Loucy (cell line): ENCODE measurements around the gene INPP4B.

ENCODE experiments used
- H2AFZ ChIP-seq: fragments of 200-600 bp; sonication (generic); 2 replicates; pipeline ENCODE4 v1.6.0; 2016; ENCODE audit warnings: antibody characterized with exemption, mild to moderate bottlenecking, low read length, moderate library complexity
- H3F3A ChIP-seq: fragments of 200-600 bp; 2 replicates; pipeline ENCODE4 v1.6.0; 2016; ENCODE audit warnings: antibody characterized with exemption, low read depth, mild to moderate bottlenecking
- H3K27me3 ChIP-seq: fragments of 200-600 bp; sonication (generic); 2 replicates; pipeline ENCODE4 v1.6.1; 2014; ENCODE audit warnings: low read length, mild to moderate bottlenecking; ENCODE audit not compliant: insufficient read depth, poor library complexity, severe bottlenecking
- H3K36me3 ChIP-seq: fragments of 200-600 bp; sonication (generic); 2 replicates; pipeline ENCODE4 v1.6.1; 2016; ENCODE audit warnings: low read length; ENCODE audit not compliant: insufficient read depth
- H3K4me1 ChIP-seq: fragments of 200-600 bp; sonication (generic); 2 replicates; pipeline ENCODE4 v1.5.1; 2014; ENCODE audit warnings: low read length, mild to moderate bottlenecking; ENCODE audit not compliant: insufficient read depth, poor library complexity, severe bottlenecking
- H3K4me2 ChIP-seq: fragments of 200-600 bp; sonication (generic); 2 replicates; pipeline ENCODE4 v1.6.0; 2014; ENCODE audit warnings: antibody characterized with exemption, low read length, low read depth, mild to moderate bottlenecking; ENCODE audit not compliant: poor library complexity, severe bottlenecking
- H3K4me3 ChIP-seq: fragments of 200-600 bp; sonication (generic); 2 replicates; pipeline ENCODE4 v1.5.1; 2014; ENCODE audit warnings: low read length, mild to moderate bottlenecking, mixed read lengths; ENCODE audit not compliant: poor library complexity, severe bottlenecking
- H3K79me2 ChIP-seq: fragments of 200-600 bp; sonication (generic); 2 replicates; pipeline ENCODE4 v1.6.1; 2014; ENCODE audit warnings: low read length; ENCODE audit not compliant: insufficient read depth
- H3K9ac ChIP-seq: fragments of 200-600 bp; sonication (generic); 2 replicates; pipeline ENCODE4 v1.6.0; 2014; ENCODE audit warnings: mild to moderate bottlenecking, low read depth, low read length, moderate library complexity; ENCODE audit not compliant: poor library complexity, severe bottlenecking
- H3K9me2 ChIP-seq: fragments of 200-600 bp; sonication (generic); replicated peaks from 2 replicates; pipeline ENCODE4 v1.6.1; 2016; ENCODE audit warnings: low read depth, low read length, mixed read lengths
- H3K9me3 ChIP-seq: fragments of 200-600 bp; sonication (generic); 2 replicates; pipeline ENCODE4 v1.6.1; 2014; ENCODE audit warnings: mild to moderate bottlenecking, antibody characterized with exemption, low read length, low read depth; ENCODE audit not compliant: insufficient read depth
- H4K20me1 ChIP-seq: fragments of 200-600 bp; sonication (generic); 2 replicates; pipeline ENCODE4 v1.6.0; 2014; ENCODE audit warnings: antibody characterized with exemption, low read length, mild to moderate bottlenecking; ENCODE audit not compliant: insufficient read depth, poor library complexity, severe bottlenecking
- CTCF ChIP-seq: fragments of 200-600 bp; sonication (generic); conservative IDR thresholded peaks from 2 replicates; pipeline ENCODE4 v1.5.1; 2014; ENCODE audit warnings: mild to moderate bottlenecking, antibody characterized with exemption, low read length
- EZH2phosphoT487 ChIP-seq: fragments of 200-600 bp; IDR thresholded peaks from 2 replicates; pipeline ENCODE4 v1.6.1; 2018; ENCODE audit warnings: antibody characterized with exemption, mild to moderate bottlenecking, moderate library complexity, borderline replicate concordance

INPP4B gene

GRCh38 chr4:142377342-142378091, 468.6 kb downstream of the INPP4B start:
- Histone ChIP-seq H2AFZ (no peak overlapping the region), H3K9me2 (no peaks in the 10 kb centered on the region), H3K27me3 (no peaks in the 10 kb centered on the region), H3K79me2 (peaks cover 74% of the 10 kb centered on the region), H4K20me1 (no peaks in the 10 kb centered on the region), H3K36me3 (no peaks in the 10 kb centered on the region), H3K9ac (no peak overlapping the region), H3F3A (no peaks in the 10 kb centered on the region), H3K9me3 (no peaks in the 10 kb centered on the region), H3K4me1 (peaks cover 30% of the 10 kb centered on the region), H3K4me3 (no peak overlapping the region), H3K4me2 (no peak overlapping the region)
- TF ChIP-seq CTCF: no peak
- no peak for TF ChIP-seq EZH2phosphoT487

GRCh38 chr4:142376204-142376603, 469.9 kb downstream of the INPP4B start:
- H3K4me3 ChIP-seq: no peak overlapping the region
- no peaks in the 10 kb centered on the region for H4K20me1 ChIP-seq
- H3F3A ChIP-seq: no peaks in the 10 kb centered on the region
- peaks cover 87% of the 10 kb centered on the region for H3K79me2 ChIP-seq
- no peaks in the 10 kb centered on the region for H3K9me3 ChIP-seq
- H3K4me2 ChIP-seq: no peak overlapping the region
- no peaks in the 10 kb centered on the region for H3K27me3 ChIP-seq
- H3K9me2 ChIP-seq: no peaks in the 10 kb centered on the region
- H3K36me3 ChIP-seq: no peaks in the 10 kb centered on the region
- TF ChIP-seq EZH2phosphoT487 (no peak), CTCF (no peak)
- no peak overlapping the region for H2AFZ ChIP-seq
- peaks cover 36% of the 10 kb centered on the region for H3K4me1 ChIP-seq
- H3K9ac ChIP-seq: no peak overlapping the region

- TF ChIP-seq EZH2phosphoT487: no peak
- no peak for TF ChIP-seq CTCF
- Histone ChIP-seq H3K36me3 (no peaks in the 10 kb centered on the region), H3K9ac (no peak overlapping the region), H3K9me3 (peaks cover 6% of the 10 kb centered on the region), H3K27me3 (no peaks in the 10 kb centered on the region), H2AFZ (no peak overlapping the region), H3K4me3 (no peak overlapping the region), H3K9me2 (no peaks in the 10 kb centered on the region), H4K20me1 (no peaks in the 10 kb centered on the region), H3K4me2 (no peak overlapping the region), H3F3A (no peaks in the 10 kb centered on the region), H3K79me2 (peaks cover 94% of the 10 kb centered on the region), H3K4me1 (peaks cover 38% of the 10 kb centered on the region)
Measured at GRCh38 chr4:142373610-142374009, 472.5 kb downstream of the INPP4B start.
